GM23248 (cell line): ENCODE results near the gene ELFN1. TPM values are rescaled to one million over a fixed set of nuclear protein-coding genes. Genes with fewer than 3 reads are reported as not detected.

Source experiments
- DNase-seq: peaks from one replicate; pipeline ENCODE4 v3.0.0-alpha.2; 2015
- H2AFZ ChIP-seq: fragments of 200-600 bp; sonication (generic); 2 replicates; pipeline ENCODE4 v1.6.1; 2016; ENCODE audit warnings: antibody characterized with exemption
- H3F3A ChIP-seq: fragments of 200-600 bp; sonication (generic); 2 replicates; pipeline ENCODE4 v1.6.1; 2016; ENCODE audit warnings: mild to moderate bottlenecking, antibody characterized with exemption, mixed run types; ENCODE audit not compliant: insufficient read depth
- H3K27ac ChIP-seq: fragments of 200-600 bp; sonication (generic); 2 replicates; pipeline ENCODE4 v1.5.1; 2016; ENCODE audit warnings: mild to moderate bottlenecking
- H3K27me3 ChIP-seq: fragments of 200-600 bp; sonication (generic); replicated peaks from 2 replicates; pipeline ENCODE4 v1.6.1; 2016; ENCODE audit warnings: mild to moderate bottlenecking; ENCODE audit not compliant: insufficient read depth
- H3K36me3 ChIP-seq: fragments of 200-600 bp; sonication (generic); 2 replicates; pipeline ENCODE4 v1.6.1; 2016; ENCODE audit warnings: low read depth, mild to moderate bottlenecking
- H3K4me1 ChIP-seq: fragments of 200-600 bp; sonication (generic); 2 replicates; pipeline ENCODE4 v1.6.1; 2016; ENCODE audit warnings: mild to moderate bottlenecking; ENCODE audit not compliant: insufficient read depth
- H3K4me2 ChIP-seq: fragments of 200-600 bp; sonication (generic); one replicate; pipeline ENCODE4 v1.6.1; 2016; ENCODE audit warnings: mild to moderate bottlenecking; ENCODE audit not compliant: unreplicated experiment
- H3K4me3 ChIP-seq: fragments of 200-600 bp; sonication (generic); 2 replicates; pipeline ENCODE4 v1.5.1; 2016; ENCODE audit warnings: mild to moderate bottlenecking
- H3K79me2 ChIP-seq: fragments of 200-600 bp; sonication (generic); 2 replicates; pipeline ENCODE4 v1.6.1; 2016; ENCODE audit warnings: mild to moderate bottlenecking; ENCODE audit not compliant: insufficient read depth
- H3K9ac ChIP-seq: fragments of 200-600 bp; sonication (generic); 2 replicates; pipeline ENCODE4 v1.6.1; 2016; ENCODE audit warnings: mild to moderate bottlenecking
- H3K9me2 ChIP-seq: fragments of 200-600 bp; sonication (generic); 2 replicates; pipeline ENCODE4 v1.6.1; 2016; ENCODE audit warnings: mixed run types, mild to moderate bottlenecking, moderate library complexity; ENCODE audit not compliant: insufficient read depth
- H3K9me3 ChIP-seq: fragments of 200-600 bp; sonication (generic); one replicate; pipeline ENCODE4 v1.6.1; 2017; ENCODE audit warnings: low read depth
- H4K20me1 ChIP-seq: fragments of 200-600 bp; sonication (generic); 2 replicates; pipeline ENCODE4 v1.6.0; 2016; ENCODE audit not compliant: insufficient read depth
- EZH2 ChIP-seq: fragments of 200-600 bp; sonication (generic); IDR thresholded peaks from 2 replicates; pipeline ENCODE4 v1.6.1; 2018; ENCODE audit warnings: antibody characterized with exemption, mild to moderate bottlenecking; ENCODE audit not compliant: insufficient read depth, poor library complexity, severe bottlenecking
- EZH2phosphoT487 ChIP-seq: fragments of 200-600 bp; sonication (generic); IDR thresholded peaks from 2 replicates; pipeline ENCODE4 v1.6.1; 2018; ENCODE audit warnings: antibody characterized with exemption, moderate library complexity, mild to moderate bottlenecking, low read depth; ENCODE audit not compliant: insufficient read depth
- WGBS, 2 experiments: methylation state at CpG; one replicate each; pipeline ENCODE4 v1.1.6; 2015 to 2017; ENCODE audit warnings: low lambda C conversion rate in 2 of 2, low coverage in 1 of 2; ENCODE audit errors: missing lambda C conversion rate in 2 of 2; 5-methylcytosine and 5-hydroxymethylcytosine counted together
- in situ Hi-C: fragments of 300-500 bp; cut with MboI; formaldehyde crosslinking; loops from 2 replicates; pipeline ENCODE4 v1.15.0; 2020
- polyA plus RNA-seq: library from polyadenylated mRNA; unstranded; fragments of >200 nt; fragmentation: Nextera tagmentation; extraction: Ambion mirVana; gene quantifications from 2 replicates; pipeline ENCODE4 v1.2.1, GENCODE V29; 2016
- total RNA-seq: library from RNA; depleted of rRNA; stranded (reverse); fragments of >200 nt; shearing (Covaris generic); gene quantifications from 2 replicates; pipeline ENCODE4 v1.2.3, GENCODE V29; 2014

The ELFN1 gene
- total and polyA plus RNA-seq, 2 experiments from 2014 or later, result 0.13 to 6.2 TPM

DNA sequence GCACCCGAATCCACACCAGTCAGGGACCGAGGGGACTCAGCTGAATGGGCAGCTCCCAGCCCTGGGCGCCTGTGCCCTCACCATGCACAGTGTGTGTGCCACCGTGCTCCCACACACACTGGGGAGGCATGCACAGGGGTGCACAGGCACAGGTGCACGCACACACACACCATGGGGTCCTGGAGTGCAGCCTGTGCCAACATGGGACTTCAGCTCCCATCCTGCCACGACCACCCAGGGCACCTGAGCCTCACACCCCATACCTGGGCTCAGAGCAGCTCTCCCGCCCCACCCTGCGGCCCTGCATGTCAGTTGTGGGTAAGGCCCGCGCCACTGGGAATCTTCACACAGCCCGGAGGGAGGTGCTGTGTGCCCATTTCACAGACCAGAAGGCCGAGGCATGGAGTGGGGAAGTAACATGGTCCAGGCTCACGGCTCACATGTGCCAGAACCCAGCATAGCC, 8.0 kb downstream of the ELFN1 start:
- Histone ChIP-seq H3K4me3 (no peak overlapping the region), H3K27ac (no peak overlapping the region), H3K79me2 (no peaks in the 10 kb centered on the region), H3K4me2 (no peak overlapping the region), H4K20me1 (no peaks in the 10 kb centered on the region), H3F3A (no peaks in the 10 kb centered on the region), H3K36me3 (no peaks in the 10 kb centered on the region), H3K4me1 (no peaks in the 10 kb centered on the region), H3K9me3 (no peaks in the 10 kb centered on the region), H2AFZ (no peak overlapping the region), H3K27me3 (no peaks in the 10 kb centered on the region), H3K9ac (no peak overlapping the region), H3K9me2 (no peaks in the 10 kb centered on the region)
- WGBS, 2 experiments, result 82 to 83% methylated on average over 11 to 13 of the region's 13 CpGs
- no peak for DNase-seq
- in situ Hi-C loops, result no loop called here
- TF ChIP-seq EZH2, result no peak
- no peak for TF ChIP-seq EZH2phosphoT487

DNA sequence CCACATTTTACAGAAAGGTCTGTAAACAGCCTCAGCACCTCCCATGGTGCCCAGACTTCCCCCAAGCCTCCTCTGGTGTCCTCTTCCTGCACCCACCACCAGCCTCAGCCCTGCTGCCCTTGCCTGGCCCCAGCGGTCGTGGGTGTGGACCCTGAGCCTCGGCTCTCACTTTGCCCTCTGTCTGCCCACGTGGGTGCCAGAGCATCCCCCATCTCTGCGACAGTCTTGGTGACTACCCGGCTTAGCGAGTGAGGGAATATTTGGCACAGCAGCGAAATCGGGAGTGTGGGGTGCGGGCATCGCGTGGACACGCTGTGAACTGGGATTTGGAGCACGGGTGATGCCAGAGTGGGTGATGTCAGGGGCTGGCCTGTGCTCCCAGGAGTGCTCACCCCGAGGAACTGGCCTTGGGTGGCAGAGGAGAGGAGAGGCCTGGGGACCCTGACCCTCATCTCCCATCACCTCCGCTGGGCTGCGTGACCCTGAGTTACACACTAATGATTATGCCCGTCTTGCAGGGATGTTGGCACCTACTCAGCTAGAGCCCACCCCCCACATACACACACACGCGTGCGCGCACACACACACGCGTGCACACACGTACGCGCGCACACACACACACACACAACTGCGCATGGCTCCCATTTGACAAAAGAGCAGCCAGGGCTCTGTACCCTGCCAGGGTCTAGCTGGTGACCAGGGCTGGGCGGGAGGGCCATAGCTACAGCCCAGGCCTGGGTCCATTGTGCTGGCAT, 8.7 kb downstream of the ELFN1 start:
- Histone ChIP-seq H3K4me2 (no peak overlapping the region), H3F3A (no peaks in the 10 kb centered on the region), H3K4me3 (no peak overlapping the region), H3K27me3 (no peaks in the 10 kb centered on the region), H3K9me3 (no peaks in the 10 kb centered on the region), H4K20me1 (no peaks in the 10 kb centered on the region), H3K27ac (no peak overlapping the region), H3K79me2 (no peaks in the 10 kb centered on the region), H3K9me2 (no peaks in the 10 kb centered on the region), H2AFZ (no peak overlapping the region), H3K4me1 (no peaks in the 10 kb centered on the region), H3K9ac (no peak overlapping the region), H3K36me3 (no peaks in the 10 kb centered on the region)
- no peak for DNase-seq
- in situ Hi-C loops, result no loop called here
- WGBS, 2 experiments, result 89% methylated on average over 28 to 30 of the region's 30 CpGs
- TF ChIP-seq EZH2phosphoT487 (no peak), EZH2 (no peak)

DNA sequence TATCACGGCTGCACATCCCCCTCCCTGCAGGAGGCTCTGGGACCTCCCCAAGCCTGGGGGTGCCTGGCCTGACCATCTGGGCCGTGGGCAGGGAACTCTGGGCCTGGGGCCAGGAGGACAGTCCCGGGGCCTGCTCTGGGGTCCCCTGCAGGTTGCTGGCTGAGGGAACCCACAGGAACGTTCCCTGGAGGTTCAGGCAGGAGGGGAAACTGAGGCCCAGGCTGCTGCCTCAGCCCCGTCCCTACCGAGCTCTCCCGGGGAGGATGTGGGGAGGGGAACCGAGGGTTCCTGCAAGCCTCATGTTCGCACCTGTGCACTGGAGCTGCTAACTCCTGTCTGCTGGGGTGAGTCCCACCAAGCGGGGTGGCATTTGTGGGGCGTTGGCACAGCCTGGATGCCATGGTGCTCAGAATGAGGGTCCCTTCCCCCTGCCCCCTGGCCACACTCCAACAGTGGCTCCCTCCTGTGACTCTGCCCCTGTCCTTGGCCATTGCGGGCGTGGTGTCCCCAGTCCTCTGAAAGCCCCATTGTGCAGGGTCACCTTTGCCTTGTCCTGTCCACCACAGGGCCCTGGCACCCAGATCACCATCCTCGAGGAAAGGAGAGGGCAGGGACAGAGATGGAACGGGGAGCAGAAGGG, 9.4 kb downstream of the ELFN1 start:
- Histone ChIP-seq H3K4me1 (no peaks in the 10 kb centered on the region), H3F3A (no peaks in the 10 kb centered on the region), H3K79me2 (no peaks in the 10 kb centered on the region), H3K4me2 (no peak overlapping the region), H3K27ac (no peak overlapping the region), H2AFZ (no peak overlapping the region), H3K4me3 (no peak overlapping the region), H3K9me3 (peaks cover 4% of the 10 kb centered on the region), H3K27me3 (no peaks in the 10 kb centered on the region), H3K9me2 (no peaks in the 10 kb centered on the region), H3K36me3 (no peaks in the 10 kb centered on the region), H4K20me1 (no peaks in the 10 kb centered on the region), H3K9ac (no peak overlapping the region)
- DNase-seq, result no peak
- WGBS, 2 experiments, result 72 to 82% methylated on average over 9 to 14 of the region's 15 CpGs
- TF ChIP-seq EZH2phosphoT487 (no peak), EZH2 (no peak)
- in situ Hi-C loops, result no loop called here

GRCh38 chr7:1679966-1680730, 10.1 kb downstream of the ELFN1 start:
- Histone ChIP-seq H3F3A (no peaks in the 10 kb centered on the region), H3K4me1 (no peaks in the 10 kb centered on the region), H3K4me3 (no peak overlapping the region), H3K36me3 (no peaks in the 10 kb centered on the region), H3K9ac (no peak overlapping the region), H2AFZ (no peak overlapping the region), H3K9me2 (no peaks in the 10 kb centered on the region), H3K27me3 (no peaks in the 10 kb centered on the region), H3K27ac (no peak overlapping the region), H3K9me3 (peaks cover 4% of the 10 kb centered on the region), H4K20me1 (no peaks in the 10 kb centered on the region), H3K79me2 (no peaks in the 10 kb centered on the region), H3K4me2 (no peak overlapping the region)
- in situ Hi-C loops, result no loop called here
- DNase-seq, result no peak
- 89 to 91% methylated on average over 19 to 22 of the region's 22 CpGs for WGBS, 2 experiments
- TF ChIP-seq EZH2phosphoT487 (no peak), EZH2 (no peak)
